Measurements from ENCODE around the gene NECAP2.
A peak's percentile ranks its signal among the peaks of the same experiment; 100 is the strongest.
"Not testable (repeated sequence)": the region's sequence is repeated elsewhere in the genome, so short reads cannot be mapped to it uniquely, and the experiment has no call there.

The NECAP2 gene

GRCh38 chr1:16461681-16462080 lies 21.2 kb downstream of the NECAP2 start:
- DNase-seq (ENCODE audit: low spot score), result peak; percentile 66

- no peak for DNase-seq (ENCODE audit: low spot score)
These were observed 22.3 kb downstream of the NECAP2 start for GRCh38 chr1:16462773-16463330.

GRCh38 chr1:16464917-16465625 lies 24.5 kb downstream of the NECAP2 start:
- DNase-seq (ENCODE audit: low spot score), result no peak

- no peak for DNase-seq (ENCODE audit: low spot score)
These were observed 28.0 kb downstream of the NECAP2 start for GRCh38 chr1:16468558-16468957.

- DNase-seq (ENCODE audit: low spot score), result no peak
These were observed 33.8 kb downstream of the NECAP2 start for GRCh38 chr1:16474166-16474800.

GRCh38 chr1:16474891-16475290 lies 34.4 kb downstream of the NECAP2 start:
- DNase-seq (ENCODE audit: low spot score), result not testable (repeated sequence)

- DNase-seq (ENCODE audit: low spot score), result not testable (repeated sequence)
These were observed 35.5 kb downstream of the NECAP2 start for GRCh38 chr1:16475771-16476770.

GRCh38 chr1:16478091-16478490 lies 37.6 kb downstream of the NECAP2 start:
- DNase-seq (ENCODE audit: low spot score), result no peak

GRCh38 chr1:16483146-16483545 lies 42.6 kb downstream of the NECAP2 start:
- not testable (repeated sequence) for DNase-seq (ENCODE audit: low spot score)

GRCh38 chr1:16483639-16484500 lies 43.3 kb downstream of the NECAP2 start:
- not testable (repeated sequence) for DNase-seq (ENCODE audit: low spot score)

GRCh38 chr1:16484501-16484835 lies 43.9 kb downstream of the NECAP2 start:
- DNase-seq (ENCODE audit: low spot score), result no peak

GRCh38 chr1:16484931-16485330 lies 44.4 kb downstream of the NECAP2 start:
- DNase-seq (ENCODE audit: low spot score), result no peak

- not testable (repeated sequence) for DNase-seq (ENCODE audit: low spot score)
These were observed 45.8 kb downstream of the NECAP2 start for GRCh38 chr1:16486316-16486715.

- not testable (repeated sequence) for DNase-seq (ENCODE audit: low spot score)
These were observed 46.5 kb downstream of the NECAP2 start for GRCh38 chr1:16487011-16487410.

GRCh38 chr1:16489195-16489880 lies 48.8 kb downstream of the NECAP2 start:
- not testable (repeated sequence) for DNase-seq (ENCODE audit: low spot score)

- DNase-seq (ENCODE audit: low spot score), result no peak
These were observed 50.6 kb downstream of the NECAP2 start for GRCh38 chr1:16491056-16491675.

- peak; percentile 40 for DNase-seq (ENCODE audit: low spot score)
These were observed 52.4 kb downstream of the NECAP2 start for GRCh38 chr1:16492937-16493336.

- not testable (repeated sequence) for DNase-seq (ENCODE audit: low spot score)
These were observed 53.2 kb downstream of the NECAP2 start for GRCh38 chr1:16493731-16494130.

- not testable (repeated sequence) for DNase-seq (ENCODE audit: low spot score)
These were observed 57.0 kb downstream of the NECAP2 start for GRCh38 chr1:16497474-16497904.

GRCh38 chr1:16498047-16498446 lies 57.5 kb downstream of the NECAP2 start:
- DNase-seq (ENCODE audit: low spot score), result not testable (repeated sequence)

Data from kidney tubule cell (primary cell).